Measurements from ENCODE around the gene UBP1. TPM values are rescaled to one million over a fixed set of nuclear protein-coding genes. Genes with fewer than 3 reads are reported as not detected.

The UBP1 gene
- total RNA-seq, 1 donor from 2014 or later: 74.1 TPM

- Histone ChIP-seq H2AFZ (replicated peaks) (no peak overlapping the region), H3K27ac (no peak overlapping the region), H3K4me2 (no peak overlapping the region), H3K4me1 (no peaks in the 10 kb centered on the region), H3K9ac (no peak overlapping the region), H3K79me2 (ENCODE audit: low read depth) (no peaks in the 10 kb centered on the region), H4K20me1 (ENCODE audit: low read depth) (peaks cover 4% of the 10 kb centered on the region), H3K36me3 (peaks cover 20% of the 10 kb centered on the region), H3F3A (ENCODE audit: low read depth) (no peaks in the 10 kb centered on the region), H3K9me3 (ENCODE audit: low read depth) (no peaks in the 10 kb centered on the region), H3K4me3 (no peak overlapping the region), H3K27me3 (no peaks in the 10 kb centered on the region)
- H3K27me3 Mint-ChIP-seq (ENCODE audit: insufficient read depth, low read depth): no peaks in the 10 kb centered on the region
- no peak overlapping the region for H3K4me3 Mint-ChIP-seq
- no peaks in the 10 kb centered on the region for H3K4me1 Mint-ChIP-seq
- no peaks in the 10 kb centered on the region for H3K9me3 Mint-ChIP-seq
- TF ChIP-seq EZH2phosphoT487 (IDR thresholded peaks at IDR 0.05) (no peak), EZH2 (IDR thresholded peaks at IDR 0.05) (no peak), CTCF (IDR thresholded peaks at IDR 0.05) (no peak)
- peaks cover 30% of the 10 kb centered on the region for H3K36me3 Mint-ChIP-seq
- no peak overlapping the region for H3K27ac Mint-ChIP-seq
- DNase-seq (ENCODE audit: low spot score): no peak
Measured at GRCh38 chr3:33391255-33391995, 48.8 kb downstream of the UBP1 start.

- Mint-ChIP-seq H3K4me1 (no peaks in the 10 kb centered on the region), H3K36me3 (peaks cover 29% of the 10 kb centered on the region), H3K9me3 (no peaks in the 10 kb centered on the region), H3K4me3 (no peak overlapping the region), H3K27ac (no peak overlapping the region), H3K27me3 (ENCODE audit: insufficient read depth, low read depth) (no peaks in the 10 kb centered on the region)
- Histone ChIP-seq H3K4me3 (no peak overlapping the region), H3K9me3 (ENCODE audit: low read depth) (no peaks in the 10 kb centered on the region), H3K27me3 (no peaks in the 10 kb centered on the region), H3K27ac (no peak overlapping the region), H3K9ac (no peak overlapping the region), H4K20me1 (ENCODE audit: low read depth) (no peaks in the 10 kb centered on the region), H3K36me3 (peaks cover 14% of the 10 kb centered on the region), H3F3A (ENCODE audit: low read depth) (no peaks in the 10 kb centered on the region), H2AFZ (replicated peaks) (no peak overlapping the region), H3K4me1 (no peaks in the 10 kb centered on the region), H3K4me2 (no peak overlapping the region), H3K79me2 (ENCODE audit: low read depth) (no peaks in the 10 kb centered on the region)
- DNase-seq (ENCODE audit: low spot score): no peak
- TF ChIP-seq EZH2phosphoT487 (IDR thresholded peaks at IDR 0.05) (no peak), EZH2 (IDR thresholded peaks at IDR 0.05) (no peak), CTCF (IDR thresholded peaks at IDR 0.05) (no peak)
Measured at GRCh38 chr3:33389908-33390307, 50.3 kb downstream of the UBP1 start.

GRCh38 chr3:33388374-33389100, 51.7 kb downstream of the UBP1 start:
- Mint-ChIP-seq H3K4me1 (no peaks in the 10 kb centered on the region), H3K27ac (no peak overlapping the region), H3K27me3 (ENCODE audit: insufficient read depth, low read depth) (no peaks in the 10 kb centered on the region), H3K9me3 (no peaks in the 10 kb centered on the region), H3K4me3 (no peak overlapping the region), H3K36me3 (peaks cover 32% of the 10 kb centered on the region)
- H3K4me3 ChIP-seq: no peak overlapping the region
- no peaks in the 10 kb centered on the region for H3K9me3 ChIP-seq (ENCODE audit: low read depth)
- no peaks in the 10 kb centered on the region for H3K27me3 ChIP-seq
- H4K20me1 ChIP-seq (ENCODE audit: low read depth): no peaks in the 10 kb centered on the region
- no peaks in the 10 kb centered on the region for H3K79me2 ChIP-seq (ENCODE audit: low read depth)
- peaks cover 14% of the 10 kb centered on the region for H3K36me3 ChIP-seq
- peak overlapping the region; percentile 13 for H3K9ac ChIP-seq
- H3K4me1 ChIP-seq: no peaks in the 10 kb centered on the region
- TF ChIP-seq EZH2 (IDR thresholded peaks at IDR 0.05) (no peak), EZH2phosphoT487 (IDR thresholded peaks at IDR 0.05) (no peak), CTCF (IDR thresholded peaks at IDR 0.05) (no peak)
- no peak overlapping the region for H2AFZ ChIP-seq (replicated peaks)
- H3K4me2 ChIP-seq: no peak overlapping the region
- DNase-seq (ENCODE audit: low spot score): no peak
- H3K27ac ChIP-seq: no peak overlapping the region
- H3F3A ChIP-seq (ENCODE audit: low read depth): no peaks in the 10 kb centered on the region
